GM19452 (cell line): Measurements from ENCODE around the gene LRRC45.
"Not testable (repeated sequence)": the region's sequence is repeated elsewhere in the genome, so short reads cannot be mapped to it uniquely, and the experiment has no call there.

ENCODE experiments used
- ATAC-seq: cut with Tn5 transposase; IDR thresholded peaks from one replicate; pipeline ENCODE4 v1.9.1; 2021; ENCODE audit not compliant: unreplicated experiment

LRRC45 gene

DNA sequence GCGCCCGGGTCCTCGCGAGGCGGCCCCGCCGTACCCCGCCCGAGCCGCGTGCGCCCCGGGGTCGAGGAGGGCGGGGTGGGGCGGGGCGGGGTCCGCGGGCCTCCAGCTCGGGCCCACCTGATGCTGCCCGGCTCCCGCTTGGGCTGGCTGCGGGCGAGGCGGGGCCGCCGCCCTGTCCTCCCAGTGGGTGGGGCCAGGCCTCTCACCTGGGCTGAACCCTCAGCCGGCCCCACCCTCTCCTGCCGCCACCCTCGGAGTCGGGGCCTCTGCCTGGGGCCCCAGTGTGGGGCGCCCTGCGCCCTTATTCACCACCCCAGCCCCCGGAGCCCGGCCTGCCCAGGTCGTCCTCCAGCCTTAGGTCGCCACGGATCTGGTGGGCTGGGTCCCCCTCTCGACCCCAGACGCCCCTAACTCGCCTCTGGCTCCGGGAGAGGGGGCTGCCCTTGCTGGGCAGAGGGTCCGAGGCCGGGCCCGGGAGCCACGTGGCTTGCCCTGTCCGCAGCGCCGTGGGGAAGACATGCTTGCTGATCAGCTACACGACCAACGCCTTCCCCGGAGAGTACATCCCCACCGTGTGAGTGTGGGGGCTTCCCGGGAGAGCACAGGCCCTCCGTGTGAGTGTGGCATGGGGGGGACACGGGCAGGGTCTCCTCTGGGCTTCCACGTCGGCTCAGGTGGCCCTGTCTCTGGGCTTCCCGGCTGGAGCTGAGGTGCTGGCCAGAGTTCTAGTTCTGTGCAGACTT, 9.0 kb downstream of the LRRC45 start:
- no peak for ATAC-seq

DNA sequence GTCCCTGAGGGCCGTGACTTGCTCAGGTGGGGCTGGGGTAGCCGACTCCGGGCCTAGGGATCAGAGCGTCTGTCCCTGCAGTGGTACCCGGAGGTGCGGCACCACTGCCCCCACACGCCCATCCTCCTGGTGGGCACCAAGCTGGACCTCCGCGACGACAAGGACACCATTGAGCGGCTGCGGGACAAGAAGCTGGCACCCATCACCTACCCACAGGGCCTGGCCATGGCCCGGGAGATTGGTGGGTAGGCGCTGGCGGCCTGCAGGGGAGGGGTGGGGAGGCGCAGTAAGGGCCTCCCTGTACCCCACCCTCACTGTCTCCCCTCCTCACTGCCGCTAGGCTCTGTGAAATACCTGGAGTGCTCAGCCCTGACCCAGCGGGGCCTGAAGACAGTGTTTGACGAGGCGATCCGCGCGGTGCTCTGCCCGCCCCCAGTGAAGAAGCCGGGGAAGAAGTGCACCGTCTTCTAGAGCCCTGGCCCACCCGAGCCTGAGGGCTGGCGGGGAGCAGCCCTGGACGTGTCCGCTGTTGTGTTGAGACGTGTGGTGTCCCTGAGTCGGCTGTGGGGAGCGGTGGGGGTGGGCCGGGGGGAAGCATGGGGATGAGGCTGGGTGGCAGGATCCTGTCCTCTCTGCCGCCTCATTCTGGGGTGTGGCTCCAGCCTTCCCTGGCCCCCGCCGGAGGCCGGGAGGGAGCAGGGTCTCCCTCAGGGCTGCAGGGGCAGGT, 10.4 kb downstream of the LRRC45 start:
- no peak for ATAC-seq

DNA sequence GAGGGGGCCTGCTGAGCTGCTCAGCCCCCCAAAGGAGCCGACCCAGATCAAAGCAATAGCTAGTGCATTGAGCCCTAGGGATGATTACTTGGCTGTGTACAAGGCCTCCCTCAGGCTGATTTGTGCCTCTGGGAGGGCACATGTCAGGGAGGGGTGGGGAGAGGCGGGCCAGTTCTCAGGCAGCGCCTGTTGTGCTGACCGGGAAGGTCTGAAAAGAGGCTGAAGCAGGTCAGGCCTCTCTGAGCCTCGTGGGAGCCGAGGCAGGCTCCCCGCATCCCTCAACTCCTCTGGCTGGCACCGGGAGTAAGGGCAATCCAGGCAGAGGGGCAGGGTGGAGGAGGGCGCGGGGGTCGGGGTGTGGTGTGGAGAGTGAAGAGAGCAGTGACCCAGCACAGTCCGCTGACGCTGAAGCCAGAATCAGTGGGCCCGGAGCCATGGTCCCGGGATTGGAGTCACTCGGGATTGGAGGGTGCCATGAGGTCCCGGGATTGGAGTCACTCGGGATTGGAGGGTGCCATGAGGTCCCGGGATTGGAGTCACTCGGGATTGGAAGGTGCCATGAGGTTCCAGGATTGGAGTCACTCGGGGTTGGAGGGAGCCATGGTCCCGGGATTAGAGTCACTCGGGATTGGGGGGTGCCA, 11.4 kb downstream of the LRRC45 start:
- no peak for ATAC-seq

DNA sequence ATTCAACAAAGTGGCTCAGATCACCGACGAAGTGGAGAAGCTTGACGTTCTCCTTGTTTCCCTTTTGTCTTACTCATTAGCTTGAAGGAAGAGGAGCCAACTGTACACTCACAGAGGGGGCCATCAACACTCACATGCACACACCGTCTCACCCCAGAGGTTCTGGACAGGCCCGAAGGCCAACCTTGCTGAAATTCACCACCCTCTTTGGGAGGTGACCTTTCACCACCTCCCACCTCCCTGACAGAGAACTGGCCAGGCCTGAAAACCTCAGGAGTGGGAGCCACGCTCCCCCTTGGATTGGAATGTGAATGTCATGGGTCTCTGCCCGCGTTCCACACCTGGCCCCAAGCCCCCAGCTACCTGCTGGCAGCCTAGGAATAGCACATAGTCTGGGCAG, 12.4 kb downstream of the LRRC45 start:
- no peak for ATAC-seq

DNA sequence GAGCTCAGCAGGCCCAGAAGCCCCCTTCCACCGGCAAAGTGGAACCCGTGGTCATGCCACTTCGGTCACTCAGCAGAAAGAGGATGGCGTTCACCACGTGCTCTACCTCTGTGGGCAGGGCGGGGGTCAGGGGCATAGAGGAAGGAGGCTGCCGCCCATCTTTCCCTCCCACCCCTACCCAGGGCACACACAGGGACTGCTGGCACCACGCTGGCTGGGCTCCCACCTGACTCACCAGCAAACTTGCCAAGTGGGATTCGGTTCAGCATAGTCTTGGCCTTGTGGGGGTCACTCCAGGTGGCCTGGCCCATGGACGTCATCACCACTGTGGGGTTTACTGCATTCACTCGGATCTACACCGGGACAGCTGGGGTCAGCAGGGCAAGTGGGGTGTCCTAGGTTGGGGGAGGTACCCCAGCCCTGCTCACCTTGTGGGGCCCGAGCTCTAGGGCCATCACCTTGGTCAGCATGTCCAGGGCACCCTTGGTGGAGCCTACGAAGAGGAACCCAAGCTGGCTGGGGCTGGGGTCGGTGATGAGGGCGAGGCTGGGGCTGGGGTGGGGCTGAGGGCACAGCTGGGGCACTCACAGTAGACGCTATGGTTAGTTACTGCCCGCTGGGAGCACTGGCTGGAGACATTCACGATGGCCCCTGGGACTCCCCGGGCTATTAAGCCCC, 13.0 kb downstream of the LRRC45 start:
- no peak for ATAC-seq

DNA sequence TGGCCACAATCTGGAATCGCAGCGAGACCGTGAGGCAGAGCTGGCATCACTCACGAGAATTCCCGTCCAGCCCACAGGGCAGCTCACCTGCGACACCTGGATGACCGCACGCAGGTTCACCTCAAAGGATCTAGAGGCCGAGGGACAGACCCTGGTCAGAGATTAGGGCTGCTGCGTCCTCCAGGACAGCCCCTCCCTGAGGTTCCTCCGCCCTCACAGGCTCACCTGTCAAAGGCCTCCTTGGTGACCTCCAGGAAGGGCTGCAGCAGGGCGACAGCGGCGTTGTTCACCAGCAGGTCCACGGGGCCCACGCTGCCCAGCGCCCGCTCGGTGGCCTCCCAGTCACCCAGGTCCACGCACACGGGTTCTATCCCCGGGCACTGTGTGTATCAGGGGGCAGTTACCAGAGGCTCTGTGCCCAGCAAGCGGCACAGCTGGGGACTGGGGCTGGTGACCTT, 13.6 kb downstream of the LRRC45 start:
- no peak for ATAC-seq

DNA sequence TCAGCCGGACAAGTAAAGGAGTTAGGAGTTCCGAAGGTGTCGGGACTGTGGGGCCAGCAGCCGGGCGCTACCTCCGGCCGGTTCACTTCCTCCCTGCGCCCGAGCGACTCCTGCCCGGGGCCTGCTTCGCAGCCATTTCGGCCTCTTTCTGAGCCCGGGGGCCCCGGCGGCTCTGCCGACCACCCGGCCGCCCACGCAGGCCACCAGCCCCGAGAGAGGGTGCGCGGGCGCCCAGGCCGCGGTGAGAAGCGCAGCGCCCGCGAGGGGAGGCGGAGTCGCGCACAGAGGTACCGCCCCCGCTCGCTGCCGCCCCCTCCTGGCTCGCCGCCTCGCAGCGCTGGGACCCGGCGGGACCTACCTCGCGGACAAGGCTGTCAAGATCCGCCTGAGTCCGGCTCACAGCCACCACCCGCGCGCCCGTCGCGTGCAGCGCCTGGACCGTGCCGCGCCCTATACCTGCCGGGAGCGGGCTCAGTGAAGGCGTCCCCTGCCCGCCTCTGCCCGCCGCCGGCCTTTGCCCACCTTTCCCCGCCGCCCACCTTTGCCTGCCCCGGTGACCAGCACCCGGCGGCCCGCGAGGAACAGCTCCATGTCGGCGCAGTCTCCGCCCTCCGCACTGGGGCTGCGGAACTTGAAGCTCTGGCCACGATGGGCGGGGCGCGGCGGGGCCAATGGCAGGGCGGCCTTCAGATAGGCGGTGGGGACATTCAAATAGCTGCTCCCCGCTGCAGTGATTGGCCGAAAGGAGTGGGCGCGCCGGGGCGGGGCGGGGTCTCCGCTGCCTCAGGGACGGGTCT, 14.2 kb downstream of the LRRC45 start, which contains the start of gene DCXR:
Gene DCXR, minus strand, starts transcription at position 606 of the 797 bp plus-strand sequence. Its CDS starts 15 bp downstream, at position 591.
- ATAC-seq: peak; percentile 78

DNA sequence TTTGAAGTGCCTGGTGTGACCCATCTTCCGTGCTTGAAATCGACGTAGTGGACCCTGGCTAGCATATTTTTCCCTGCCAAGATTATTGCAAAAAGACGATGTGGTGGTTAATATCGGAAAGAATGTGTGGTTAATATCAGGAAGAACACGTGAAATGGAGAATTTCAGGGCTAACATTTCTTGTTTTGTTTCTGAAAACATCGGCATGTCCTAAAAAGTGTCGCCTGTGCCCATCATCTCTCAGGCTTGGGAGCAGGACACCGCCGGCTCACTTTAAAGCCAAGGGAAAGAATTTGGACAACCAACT, 14.7 kb downstream of the LRRC45 start:
- no peak for ATAC-seq

DNA sequence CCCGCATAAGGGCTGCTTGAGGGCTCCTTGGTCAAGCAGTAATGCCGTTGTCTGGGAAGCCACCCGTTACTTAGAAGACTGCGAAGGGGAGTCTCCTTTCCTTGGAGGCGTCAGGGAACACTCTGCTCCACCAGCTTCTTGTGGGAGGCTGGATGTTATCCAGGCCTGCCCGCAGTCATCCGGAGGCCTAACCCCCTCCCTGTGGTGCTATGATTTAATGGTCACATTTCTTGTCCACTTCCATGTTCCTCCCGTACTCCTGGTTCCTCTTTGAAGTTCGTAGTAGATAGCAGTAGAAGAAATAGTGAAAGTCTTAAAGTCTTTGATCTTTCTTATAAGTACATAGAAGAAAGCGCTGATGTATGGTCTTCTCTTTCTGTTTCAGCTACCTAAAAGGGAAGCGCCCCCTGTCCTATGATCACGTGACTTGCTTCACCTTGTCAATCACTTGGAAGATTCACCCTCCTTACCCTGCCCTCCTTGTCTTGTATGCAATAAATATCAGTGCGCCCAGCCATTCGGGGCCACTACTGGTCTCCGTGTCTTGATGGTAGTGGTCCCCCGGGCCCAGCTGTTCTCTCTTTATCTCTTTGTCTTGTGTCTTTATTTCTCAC, 15.8 kb downstream of the LRRC45 start:
- ATAC-seq: not testable (repeated sequence)

DNA sequence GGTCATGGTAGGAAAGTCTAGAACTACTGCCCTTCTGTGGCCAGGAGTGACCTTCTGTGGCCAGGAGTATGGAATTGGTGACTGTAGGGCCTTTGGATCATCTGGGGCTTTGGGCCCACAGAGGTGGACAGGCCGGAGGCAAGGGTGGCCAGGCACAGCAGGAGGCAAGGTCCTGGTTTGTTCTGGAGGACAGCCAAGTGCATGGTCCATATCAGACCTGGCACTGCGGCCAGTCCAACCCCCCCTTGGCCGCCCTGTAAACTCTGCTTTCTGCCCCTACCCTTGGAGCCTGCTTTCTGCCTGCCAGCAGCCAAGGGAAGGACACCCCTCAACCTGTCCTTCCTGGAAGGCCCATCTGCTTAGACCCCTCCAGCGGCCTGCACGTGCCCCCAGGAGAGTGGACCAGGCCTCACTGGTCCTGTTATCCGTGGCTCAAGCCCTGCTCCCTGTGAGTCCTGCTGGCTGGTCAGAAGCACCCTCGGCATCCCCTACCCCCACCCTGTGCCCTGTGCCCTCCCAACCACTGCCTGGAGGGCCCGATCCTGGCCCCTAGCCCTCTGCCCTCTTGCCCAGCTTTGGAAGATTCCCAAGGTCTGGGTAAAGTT, 16.7 kb downstream of the LRRC45 start:
- ATAC-seq: no peak

DNA sequence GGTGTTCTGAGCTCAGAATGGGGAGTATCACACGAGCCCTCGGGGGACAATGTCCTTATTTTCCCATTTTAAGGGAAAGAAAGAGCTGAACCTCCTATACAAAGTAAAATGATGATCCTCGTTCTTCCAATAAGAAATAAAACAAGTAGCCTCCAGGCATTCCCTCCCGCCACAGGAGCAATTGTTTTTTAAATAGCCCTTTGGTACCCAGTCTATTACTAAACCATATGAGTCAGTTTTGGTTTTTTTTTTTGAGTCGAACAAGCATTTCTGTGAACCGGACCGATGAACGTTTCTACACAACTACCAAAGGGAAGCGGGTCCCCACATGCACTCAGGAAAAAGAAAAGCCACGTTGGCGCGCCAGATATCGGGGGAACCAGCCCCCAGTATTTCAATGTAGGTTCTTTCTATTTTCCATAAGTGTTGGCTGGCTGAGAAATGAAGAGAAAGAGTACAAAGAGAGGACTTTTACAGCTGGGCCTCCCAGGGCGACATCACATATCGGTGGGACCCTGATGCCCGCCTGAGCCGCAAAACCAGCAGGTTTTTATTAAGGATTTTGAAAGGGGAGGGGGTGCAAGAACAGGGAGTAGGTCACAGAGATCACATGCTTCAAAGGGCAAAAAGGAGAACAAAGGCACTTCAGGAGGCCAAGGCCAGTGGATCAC, 18.2 kb downstream of the LRRC45 start:
- ATAC-seq: no peak

DNA sequence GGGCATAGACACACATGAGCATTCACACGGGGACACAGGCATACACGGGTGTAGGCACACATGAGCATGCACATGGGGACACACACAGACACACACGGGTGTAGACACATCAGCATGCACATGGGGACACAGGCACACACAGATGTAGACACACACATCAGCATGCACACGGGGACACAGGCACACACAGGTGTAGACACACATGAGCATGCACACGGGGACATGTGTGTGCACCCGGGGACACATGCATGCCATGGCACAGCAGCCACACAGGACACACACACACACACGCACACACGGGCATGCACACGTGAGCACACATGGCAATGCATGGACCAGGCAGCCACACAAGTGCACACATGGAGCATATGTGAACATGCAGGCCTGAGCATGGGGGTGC, 19.5 kb downstream of the LRRC45 start:
- no peak for ATAC-seq

DNA sequence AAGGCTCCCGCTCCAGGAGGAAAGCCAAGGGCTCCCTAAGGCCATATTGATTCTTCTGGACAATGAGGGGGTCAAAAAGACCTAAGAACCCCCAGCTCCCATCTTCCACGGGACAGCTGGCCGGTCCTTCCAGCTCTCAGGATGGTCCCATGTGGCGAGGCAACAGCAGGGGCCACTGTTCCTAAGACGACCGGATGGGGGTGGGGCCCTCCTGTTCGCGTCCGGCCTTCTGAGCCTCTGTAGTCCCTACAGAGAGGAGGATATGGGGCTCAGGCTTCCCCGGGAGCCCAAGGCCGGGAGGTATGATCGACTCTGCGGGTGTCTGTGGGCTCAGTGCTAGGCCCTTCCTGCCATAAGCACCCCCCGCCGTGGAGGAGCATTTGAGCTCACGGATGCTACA, 20.4 kb downstream of the LRRC45 start:
- ATAC-seq: no peak

DNA sequence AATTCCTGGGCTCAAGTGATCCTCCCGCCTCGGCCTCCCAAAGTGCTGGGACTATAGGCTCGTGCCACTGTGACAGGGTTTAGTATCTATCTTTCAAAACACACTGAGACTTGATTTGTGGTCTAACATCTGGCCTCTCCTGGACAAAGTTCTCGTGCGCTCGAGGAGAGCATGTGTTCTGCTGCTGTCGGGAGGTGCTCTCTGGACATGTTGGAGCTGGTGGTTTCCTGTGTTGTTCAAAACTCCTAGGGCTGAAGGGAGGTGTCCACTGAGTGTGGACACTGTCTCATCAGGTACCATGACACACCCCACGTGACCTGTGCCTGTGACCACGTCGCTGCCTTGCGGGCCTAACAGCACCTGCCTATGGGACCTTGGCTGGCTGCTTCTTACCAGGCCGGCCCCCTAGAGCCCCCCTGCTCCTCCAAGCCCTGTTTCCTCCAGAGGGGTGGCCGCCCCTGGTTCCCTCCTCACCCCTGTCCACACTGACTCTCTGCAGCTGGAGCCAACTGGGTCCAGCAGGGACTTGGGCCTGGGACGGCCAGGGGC, 22.9 kb downstream of the LRRC45 start:
- no peak for ATAC-seq

DNA sequence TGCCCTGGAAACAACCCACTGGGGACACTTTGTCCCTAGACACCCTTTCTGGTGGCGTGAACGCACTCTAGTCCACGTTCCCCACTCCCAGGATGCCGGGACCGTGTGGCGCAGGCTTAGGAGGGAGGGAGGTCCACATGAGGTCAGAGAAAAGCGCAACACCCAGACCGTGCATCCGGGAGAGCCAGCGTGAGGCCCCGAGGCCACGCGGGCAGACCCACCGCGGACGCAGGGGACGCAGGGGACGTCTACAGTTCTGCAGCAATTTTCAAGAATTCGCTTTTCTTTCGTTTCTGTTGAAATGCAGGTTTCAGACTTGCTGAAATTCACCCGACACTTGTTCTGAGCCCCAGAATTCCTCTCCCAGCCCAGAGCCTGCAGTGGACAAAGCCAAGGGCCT, 23.8 kb downstream of the LRRC45 start:
- no peak for ATAC-seq

DNA sequence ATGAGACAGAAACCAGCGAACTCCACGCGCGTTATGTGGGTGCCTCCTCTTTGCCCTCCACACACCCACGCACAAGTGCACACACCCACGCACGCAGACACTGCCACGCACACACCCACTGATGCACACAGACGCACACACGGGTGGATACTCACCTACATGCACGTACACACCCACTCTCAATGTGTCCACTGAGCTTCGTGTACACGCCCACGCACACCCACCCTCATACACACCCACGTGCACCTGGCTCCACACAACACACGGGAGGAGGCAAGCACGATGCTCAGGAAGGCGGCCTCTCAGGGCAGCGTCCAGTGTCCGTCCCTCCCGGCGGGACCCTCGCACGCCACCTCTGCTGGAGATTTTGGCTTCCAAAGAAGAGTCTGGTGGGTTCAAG, 24.3 kb downstream of the LRRC45 start:
- no peak for ATAC-seq

DNA sequence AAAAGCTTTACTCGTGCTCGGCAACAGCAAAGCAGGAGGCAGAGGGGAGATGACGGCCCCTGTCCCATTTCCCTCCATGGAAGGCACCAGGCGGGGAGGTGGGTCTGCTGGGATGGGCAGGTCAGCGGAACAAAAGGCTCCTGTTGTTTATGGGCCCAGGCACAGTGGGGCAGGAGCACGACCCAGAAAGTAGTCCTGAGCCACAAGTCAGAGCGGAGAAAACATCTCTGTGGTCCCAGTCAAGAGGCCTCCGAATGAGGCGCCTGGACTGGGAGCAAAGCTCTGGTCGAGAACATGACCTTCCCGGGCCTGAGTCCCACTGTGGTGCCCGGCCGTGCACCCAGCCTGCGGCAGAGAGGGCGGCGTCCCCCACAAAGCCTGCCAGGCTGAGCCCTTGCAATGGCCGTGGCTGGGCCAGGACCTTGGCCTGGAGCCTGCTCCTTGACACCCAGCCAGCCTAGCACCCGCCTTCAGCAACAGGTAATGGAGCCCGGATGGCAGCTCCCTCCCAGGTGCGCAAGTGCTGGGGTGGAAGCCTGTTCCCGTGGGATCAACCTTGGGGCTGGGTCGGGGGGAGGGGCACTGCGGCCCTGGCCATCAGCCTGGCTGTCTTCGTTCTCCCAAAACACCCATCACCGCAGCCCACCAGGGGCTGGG, 24.9 kb downstream of the LRRC45 start:
- no peak for ATAC-seq

DNA sequence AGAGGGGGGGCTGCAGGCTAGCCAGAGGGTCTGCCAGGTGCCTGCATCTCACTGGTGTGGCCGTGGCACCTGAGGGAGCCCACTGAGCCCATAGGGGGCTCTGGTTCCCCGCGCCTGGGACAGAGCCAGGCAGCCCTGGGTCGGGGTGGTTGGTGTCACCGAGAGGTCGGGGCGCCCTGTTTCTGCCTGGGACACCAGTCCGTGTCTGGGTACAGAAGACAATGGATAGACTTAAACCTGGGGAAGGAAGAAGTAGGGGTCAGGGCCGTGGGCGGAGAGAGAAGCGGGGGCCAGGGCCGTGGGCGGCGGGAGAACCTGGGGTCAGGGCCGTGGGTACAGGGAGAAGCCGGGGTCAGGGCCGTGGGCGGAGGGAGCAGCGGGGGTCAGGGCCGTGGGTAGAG, 25.5 kb downstream of the LRRC45 start:
- no peak for ATAC-seq

DNA sequence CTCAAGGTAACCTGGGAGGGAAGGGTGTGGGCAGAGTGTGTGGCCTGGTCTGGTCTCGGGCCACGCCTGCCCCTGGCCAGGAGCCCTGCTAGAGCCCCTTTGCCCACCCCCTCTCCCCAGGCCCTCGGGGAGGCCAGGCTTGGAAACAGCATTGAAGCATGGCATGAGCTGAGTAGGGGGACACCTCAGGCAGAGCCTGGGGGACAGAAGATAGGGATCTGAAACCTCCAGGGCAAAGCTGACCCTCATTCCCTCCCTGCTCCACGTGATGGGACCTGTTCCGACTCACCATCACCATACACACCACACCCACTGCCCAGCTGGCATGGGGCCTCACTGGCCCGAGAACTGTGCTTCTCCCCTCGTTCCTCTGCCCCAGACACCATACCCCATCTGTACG, 26.0 kb downstream of the LRRC45 start:
- no peak for ATAC-seq
